ENCODE data around the gene MINDY2.
"Not testable (repeated sequence)": the region's sequence is repeated elsewhere in the genome, so short reads cannot be mapped to it uniquely, and the experiment has no call there.

Gene MINDY2

GRCh38 chr15:58830556-58830955, 59.5 kb downstream of the MINDY2 start:
- DNase-seq (ENCODE audit: low spot score): no peak

DNA sequence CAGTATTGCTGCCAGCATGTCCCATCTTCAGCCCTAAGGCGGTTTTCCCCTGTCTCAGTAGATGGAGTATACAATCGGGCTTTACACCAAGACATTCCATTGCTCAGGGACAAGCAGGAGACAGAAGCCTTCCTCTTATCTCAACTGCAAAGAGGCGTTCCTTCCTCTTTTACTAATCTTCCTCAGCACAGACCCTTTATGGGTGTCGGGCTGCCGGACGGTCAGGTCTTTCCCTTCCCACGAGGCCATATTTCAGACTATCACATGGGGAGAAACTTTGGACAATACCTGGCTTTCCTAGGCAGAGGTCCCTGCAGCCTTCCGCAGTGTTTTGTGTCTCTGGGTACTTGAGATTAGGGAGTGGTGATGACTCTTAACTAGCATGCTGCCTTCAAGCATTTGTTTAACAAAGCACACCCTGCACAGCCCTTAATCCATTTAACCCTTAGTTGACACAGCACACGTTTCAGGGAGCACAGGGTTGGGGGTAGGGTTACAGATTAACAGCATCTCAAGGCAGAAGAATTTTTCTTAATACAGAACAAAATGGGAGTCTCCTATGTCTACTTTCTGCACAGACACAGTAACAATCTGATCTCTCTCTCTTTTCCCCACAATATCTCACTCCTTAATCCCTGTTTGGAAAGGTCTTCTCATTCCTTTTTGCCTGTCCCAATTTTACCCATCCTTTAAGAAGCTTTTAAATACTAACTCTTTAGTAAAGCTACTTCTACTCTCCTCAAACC, 62.8 kb downstream of the MINDY2 start:
- not testable (repeated sequence) for DNase-seq (ENCODE audit: low spot score)

- no peak for DNase-seq (ENCODE audit: low spot score)
These were observed 68.4 kb downstream of the MINDY2 start for GRCh38 chr15:58839485-58839884.

GRCh38 chr15:58840048-58840447, 68.9 kb downstream of the MINDY2 start:
- DNase-seq (ENCODE audit: low spot score): no peak

GRCh38 chr15:58842713-58843396, 71.8 kb downstream of the MINDY2 start:
- DNase-seq (ENCODE audit: low spot score): no peak

DNA sequence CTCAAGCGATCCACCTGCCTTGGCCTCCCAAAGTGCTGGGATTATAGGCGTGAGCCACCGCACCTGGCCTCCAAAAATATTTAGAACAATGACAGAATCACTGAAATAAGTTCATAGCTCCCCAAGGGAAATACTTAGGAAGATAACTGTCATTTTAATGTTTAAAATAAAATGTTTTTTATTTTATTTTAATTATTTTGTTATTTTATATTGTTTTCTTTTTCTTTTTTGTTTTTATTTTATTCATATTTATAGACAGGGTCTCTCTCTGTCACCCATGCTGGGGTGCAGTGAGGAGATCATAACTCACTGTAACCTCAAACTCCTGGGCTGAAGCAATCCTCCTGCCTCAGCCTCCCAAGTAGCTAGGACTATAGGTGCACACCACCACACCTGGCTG, 80.1 kb downstream of the MINDY2 start:
- DNase-seq (ENCODE audit: low spot score): not testable (repeated sequence)

GRCh38 chr15:58852347-58852746, 81.2 kb downstream of the MINDY2 start:
- DNase-seq (ENCODE audit: low spot score): no peak

GRCh38 chr15:58854593-58854992, 83.5 kb downstream of the MINDY2 start:
- DNase-seq (ENCODE audit: low spot score): no peak

DNA sequence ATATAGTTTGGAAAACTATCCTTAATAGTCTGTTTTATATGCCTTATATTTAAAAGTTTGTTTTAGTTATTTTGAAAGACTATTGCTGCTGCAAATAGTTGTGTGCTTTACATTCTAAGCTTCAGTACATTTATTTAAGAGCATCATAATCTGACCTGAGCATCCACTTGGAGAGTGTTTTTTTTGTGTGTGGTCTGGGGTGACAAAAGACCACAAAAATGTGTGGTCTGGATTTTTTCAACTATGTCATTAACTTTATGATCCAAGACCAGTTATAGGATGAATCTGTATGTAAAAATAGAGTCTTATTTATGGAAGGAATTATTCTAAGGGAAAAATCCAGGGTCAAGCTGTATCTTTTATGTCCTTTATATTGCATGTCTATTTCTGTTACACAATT, 85.0 kb downstream of the MINDY2 start:
- DNase-seq (ENCODE audit: low spot score): no peak

- DNase-seq (ENCODE audit: low spot score): not testable (repeated sequence)
These were observed 85.5 kb downstream of the MINDY2 start for GRCh38 chr15:58856621-58857020.

DNA sequence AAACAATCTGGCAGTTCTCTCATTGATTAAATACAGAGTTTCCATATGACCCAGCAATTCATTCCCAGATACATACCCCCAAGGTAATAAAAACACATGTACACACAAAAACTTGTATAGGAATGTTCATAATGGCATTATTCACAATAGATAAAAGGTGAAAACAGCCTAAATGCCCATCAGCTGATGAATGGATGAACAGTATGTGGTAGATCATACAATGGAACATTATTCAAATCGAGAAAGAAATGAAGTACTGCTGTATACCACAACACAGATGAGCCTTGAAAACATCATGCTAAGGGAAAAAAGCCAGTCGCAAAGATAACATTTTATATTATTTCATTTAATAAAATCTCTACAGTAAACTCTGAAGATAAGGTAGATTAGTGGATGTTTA, 91.2 kb downstream of the MINDY2 start:
- no peak for DNase-seq (ENCODE audit: low spot score)

DNA sequence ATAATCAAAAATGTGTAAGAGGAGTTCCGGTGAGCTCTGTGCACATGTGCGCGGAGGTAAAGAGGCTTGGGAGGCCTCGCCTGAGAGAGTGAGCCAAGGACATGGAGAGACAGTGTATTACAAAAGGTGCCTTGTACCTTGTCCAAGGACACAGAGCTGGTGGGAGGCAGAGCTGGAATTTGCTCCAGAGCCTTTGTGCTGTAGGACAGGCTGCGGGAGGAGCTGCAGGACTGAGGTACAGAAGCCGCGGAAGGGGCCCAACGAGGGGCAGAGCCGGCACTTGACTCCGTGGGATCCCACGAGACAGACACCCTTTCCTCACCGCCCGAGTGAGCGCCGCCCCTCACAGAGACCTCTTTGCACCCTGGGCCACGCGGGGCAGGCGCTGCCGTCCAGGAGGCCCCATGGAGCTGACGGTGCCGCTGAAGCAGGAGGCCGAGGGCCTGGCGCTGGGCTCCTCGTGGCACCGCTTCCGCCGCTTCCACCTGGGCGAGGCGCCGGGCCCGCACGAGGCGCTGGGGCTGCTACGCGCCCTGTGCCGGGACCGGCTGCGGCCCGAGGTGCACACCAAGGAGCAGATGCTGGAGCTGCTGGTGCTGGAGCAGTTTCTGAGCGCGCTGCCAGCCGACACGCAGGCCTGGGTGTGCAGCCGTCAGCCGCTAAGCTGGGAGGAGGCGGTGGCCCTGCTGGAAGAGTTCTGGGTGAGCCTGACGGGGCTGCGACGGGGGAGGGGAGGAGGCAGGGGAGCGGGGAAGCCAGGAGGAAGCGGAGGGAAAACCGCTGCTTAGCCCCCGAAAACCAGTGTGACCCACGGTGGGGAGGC, 93.7 kb downstream of the MINDY2 start:
- DNase-seq (ENCODE audit: low spot score): no peak

DNA sequence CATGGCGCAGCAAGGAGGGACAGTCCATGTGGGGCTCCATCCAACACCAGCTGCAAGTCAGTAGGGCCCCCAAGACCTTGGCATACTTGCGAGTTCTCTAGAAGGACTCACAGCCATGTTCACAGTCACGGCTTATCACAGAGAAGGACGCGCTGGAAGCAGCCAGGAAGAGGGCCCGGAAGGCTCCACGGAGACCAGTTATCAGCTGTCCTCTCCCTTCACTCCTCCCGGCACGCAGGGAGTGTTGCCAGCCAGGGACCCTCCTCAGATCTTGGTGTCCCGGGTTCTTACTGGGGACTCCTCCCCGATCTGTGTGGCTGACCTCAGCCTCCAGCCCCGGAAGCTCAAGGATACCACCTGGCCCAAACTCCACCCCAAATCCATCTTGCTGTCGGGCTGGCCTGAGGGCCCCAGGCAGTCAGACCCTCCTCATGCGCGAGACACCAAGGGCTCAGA, 94.4 kb downstream of the MINDY2 start:
- DNase-seq (ENCODE audit: low spot score): no peak

DNA sequence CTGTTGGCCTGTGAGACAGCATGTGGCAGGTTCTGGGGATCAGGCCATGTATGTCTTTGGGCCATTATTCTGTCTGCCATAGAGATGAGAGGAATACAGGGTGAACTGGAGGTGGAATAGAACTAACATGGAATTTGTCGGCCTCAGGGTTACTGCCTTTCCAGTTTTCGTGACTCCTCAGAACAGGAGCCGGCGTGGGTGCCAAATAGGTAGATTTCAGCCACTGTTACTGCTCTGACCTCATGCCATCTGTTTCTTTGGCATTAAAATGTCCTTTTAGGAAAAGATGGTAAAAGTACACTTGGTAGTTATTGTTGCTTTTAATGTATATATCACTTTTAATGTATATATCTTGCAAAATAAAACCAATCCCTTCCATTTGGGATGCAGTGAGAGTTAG, 96.8 kb downstream of the MINDY2 start:
- DNase-seq (ENCODE audit: low spot score): no peak

DNA sequence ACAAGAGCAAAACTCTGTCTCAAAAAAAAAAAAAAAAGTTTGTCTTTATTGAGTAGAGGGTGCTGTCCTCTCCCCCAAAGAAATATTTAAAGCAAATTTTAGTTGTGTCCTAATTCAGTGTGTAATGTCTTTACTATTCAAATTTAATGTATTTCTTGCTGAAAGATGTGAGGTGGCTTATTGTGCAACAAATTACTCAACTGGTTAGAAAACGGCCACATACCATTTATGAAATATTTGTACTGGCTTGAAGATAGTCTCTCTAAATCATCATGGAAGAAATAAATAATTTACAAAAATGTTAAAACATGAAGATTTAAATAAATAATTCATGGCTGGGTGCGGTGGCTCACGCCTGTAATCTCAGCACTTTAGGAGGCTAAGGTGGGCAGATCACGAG, 99.3 kb downstream of the MINDY2 start:
- DNase-seq (ENCODE audit: low spot score): no peak

GRCh38 chr15:58873267-58873666, 102.2 kb downstream of the MINDY2 start:
- DNase-seq (ENCODE audit: low spot score): no peak

DNA sequence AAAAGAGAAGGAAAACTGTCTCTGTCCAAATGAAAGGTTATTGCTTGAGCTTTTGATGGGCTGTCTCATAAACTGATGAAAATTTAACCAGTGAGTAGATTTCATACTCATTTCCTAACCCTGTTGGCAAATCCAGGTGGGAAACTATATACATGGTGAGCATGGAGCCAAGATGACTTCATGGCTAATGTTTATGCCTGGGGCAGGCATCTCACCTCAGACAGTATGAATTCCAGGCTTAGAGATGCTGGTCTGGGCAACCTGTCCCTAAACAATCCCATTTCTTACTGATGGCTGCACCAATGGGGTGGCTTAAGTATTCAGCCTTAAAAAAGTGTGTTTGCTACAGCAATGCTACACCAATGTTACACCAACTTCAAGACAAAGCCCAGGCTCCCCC, 104.2 kb downstream of the MINDY2 start:
- DNase-seq (ENCODE audit: low spot score): no peak

GRCh38 chr15:58876306-58877106, 105.4 kb downstream of the MINDY2 start:
- no peak for DNase-seq (ENCODE audit: low spot score)

DNA sequence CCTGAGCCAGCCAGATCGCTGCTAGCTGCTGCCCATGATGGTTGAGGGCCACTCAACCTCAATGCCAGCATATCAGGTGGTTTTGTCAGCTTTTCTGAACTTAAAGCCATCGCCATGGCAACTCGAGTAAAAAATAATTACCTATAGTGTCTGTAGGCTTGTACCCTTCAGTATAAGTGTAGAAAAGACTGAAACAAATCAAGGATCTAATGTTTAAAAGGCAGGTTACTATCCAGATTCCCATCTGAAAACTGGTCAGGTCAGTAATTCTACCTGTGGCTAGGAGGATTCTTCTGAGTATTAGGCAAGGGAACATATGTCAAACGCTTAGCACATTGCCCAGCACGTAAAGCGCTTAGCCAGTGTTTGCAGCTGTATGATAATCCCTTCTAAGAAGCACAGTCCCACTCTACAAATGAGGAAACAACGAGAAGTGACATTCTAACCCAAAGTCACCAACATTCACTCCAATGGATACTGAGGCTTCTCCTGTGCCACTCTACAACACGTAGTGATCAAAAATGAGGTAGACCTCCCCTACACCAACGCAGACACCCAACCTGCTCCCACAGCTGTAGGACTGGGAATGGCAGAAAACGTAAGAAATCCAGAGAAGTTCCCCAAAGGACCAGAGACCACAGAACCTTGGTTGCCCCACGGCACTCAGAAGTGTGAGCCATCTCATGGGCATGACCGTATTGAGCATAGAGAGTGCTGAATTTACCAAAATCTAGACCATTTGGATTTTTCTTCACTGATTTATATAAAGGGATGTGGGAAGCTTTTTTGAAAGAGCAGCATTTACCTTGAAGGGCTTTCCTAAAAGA, 107.1 kb downstream of the MINDY2 start:
- DNase-seq (ENCODE audit: low spot score): no peak

- no peak for DNase-seq (ENCODE audit: low spot score)
These were observed 109.2 kb downstream of the MINDY2 start for GRCh38 chr15:58880320-58880719.

DNA sequence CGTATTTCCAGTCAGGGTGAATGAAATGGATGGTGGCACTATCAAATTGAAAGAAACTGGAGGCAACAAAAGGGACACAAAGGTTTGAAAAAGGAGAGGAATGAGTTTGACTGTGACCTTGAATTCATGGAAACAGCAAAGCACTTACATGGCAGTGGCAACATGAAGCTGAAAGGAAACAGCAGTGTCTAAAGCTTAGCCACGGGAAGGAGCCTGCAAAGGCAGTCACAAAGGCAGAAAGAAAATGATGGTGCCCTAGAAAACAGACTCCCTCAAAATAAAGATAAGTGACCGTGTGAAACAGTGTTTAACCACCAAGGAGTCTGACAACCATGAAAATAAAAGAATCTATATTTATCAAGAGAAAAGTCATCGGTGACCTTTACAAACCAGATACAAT, 111.1 kb downstream of the MINDY2 start:
- no peak for DNase-seq (ENCODE audit: low spot score)
